GM13976 (cell line): Measurements from ENCODE around the gene KIFC1.

Experiments used
- DNase-seq: peaks from one replicate; pipeline ENCODE4 v3.0.0; 2012; ENCODE audit warnings: low spot score
- in situ Hi-C: fragments of 300-500 bp; cut with MboI; formaldehyde crosslinking; loops from one replicate; pipeline ENCODE4 v1.12.0; 2022; ENCODE audit warnings: low sequenced_read_pairs, mixed read lengths, inconsistent platforms; ENCODE audit not compliant: unreplicated experiment
- TF ChIP-seq, protein P1 (sequence below): IDR thresholded peaks from 2 replicates; pipeline ENCODE4 v1.5.1; 2012; ENCODE audit warnings: borderline replicate concordance, mild to moderate bottlenecking; ENCODE audit not compliant: insufficient read depth; ENCODE audit errors: extremely low read depth, missing control alignments, control extremely low read depth

KIFC1 gene

DNA sequence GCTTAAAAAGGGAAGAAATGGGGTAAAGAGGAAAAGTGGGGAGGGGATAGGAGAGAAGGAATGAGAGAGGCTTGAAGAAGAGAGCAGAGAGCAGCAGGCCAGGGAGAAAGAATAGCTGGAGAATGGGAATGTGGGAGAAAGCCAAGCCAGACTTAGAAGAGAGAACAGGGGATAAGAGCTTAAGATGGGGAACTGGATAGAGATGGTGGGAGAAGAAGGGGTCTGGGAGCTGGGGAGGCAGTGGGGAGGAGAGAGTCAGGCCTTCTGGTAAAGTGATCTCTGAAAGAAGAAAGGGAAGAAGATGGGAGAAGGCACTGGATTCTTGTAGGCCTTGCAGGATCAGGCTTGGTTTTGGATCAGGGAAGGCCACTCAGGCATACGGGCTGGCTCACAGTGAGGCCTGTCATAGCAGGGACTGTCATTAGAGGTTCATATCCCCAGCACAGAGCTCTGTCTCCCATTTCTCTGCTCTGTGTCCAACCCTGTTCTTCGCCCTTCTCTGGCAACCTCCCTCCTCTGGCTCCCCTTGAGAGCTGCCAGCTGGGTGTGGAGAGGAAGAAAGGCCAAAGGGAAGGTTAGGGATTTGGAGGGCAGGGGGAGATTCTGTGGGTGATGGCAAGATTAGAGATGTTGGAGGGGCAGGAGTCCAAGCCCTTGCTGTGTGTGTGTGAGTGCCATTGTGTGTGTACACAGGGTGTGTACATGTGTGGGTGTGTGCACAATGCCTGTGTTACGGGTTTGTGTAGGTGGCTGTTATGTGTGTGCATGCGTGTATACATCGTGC, 37.5 kb downstream of the KIFC1 start:
- in situ Hi-C loops, result no loop called here
- TF ChIP-seq, protein P1, sequence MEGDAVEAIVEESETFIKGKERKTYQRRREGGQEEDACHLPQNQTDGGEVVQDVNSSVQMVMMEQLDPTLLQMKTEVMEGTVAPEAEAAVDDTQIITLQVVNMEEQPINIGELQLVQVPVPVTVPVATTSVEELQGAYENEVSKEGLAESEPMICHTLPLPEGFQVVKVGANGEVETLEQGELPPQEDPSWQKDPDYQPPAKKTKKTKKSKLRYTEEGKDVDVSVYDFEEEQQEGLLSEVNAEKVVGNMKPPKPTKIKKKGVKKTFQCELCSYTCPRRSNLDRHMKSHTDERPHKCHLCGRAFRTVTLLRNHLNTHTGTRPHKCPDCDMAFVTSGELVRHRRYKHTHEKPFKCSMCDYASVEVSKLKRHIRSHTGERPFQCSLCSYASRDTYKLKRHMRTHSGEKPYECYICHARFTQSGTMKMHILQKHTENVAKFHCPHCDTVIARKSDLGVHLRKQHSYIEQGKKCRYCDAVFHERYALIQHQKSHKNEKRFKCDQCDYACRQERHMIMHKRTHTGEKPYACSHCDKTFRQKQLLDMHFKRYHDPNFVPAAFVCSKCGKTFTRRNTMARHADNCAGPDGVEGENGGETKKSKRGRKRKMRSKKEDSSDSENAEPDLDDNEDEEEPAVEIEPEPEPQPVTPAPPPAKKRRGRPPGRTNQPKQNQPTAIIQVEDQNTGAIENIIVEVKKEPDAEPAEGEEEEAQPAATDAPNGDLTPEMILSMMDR, result no peak
- DNase-seq, result no peak

DNA sequence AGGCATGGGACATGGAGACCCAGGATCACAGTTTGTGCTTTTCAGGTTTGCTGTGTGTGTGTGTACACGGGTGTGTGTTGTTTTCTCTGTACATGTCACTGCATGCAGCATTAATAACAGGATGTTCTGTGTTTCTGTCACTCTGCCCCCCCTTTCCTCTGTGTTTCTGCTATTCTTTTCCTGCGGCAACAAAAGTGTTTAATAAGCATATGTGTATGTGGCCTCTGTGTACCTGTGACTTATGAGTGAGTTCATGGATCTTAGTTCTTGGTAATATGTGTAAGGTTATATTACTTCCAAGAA, 38.1 kb downstream of the KIFC1 start:
- in situ Hi-C loops, result no loop called here
- TF ChIP-seq, protein P1, result no peak
- no peak for DNase-seq

DNA sequence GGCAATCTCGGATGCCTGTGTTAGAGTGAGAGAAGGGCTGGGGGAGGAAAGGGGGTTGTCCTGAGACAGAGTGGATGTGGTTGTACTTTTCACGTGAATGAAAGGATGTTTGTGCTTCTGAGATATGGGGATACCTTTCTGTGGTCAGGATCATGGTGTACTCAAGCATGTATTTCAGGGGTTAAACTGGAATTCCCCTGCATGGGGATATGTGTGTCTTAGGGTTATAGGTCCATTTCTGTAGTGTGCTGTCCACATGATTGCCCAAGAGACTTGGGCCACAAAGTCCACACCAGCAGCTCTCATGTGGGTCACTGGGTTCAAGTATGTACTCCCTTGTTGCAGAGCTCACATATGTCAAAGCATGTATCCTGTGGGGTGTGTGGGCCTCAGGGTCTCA, 38.7 kb downstream of the KIFC1 start:
- in situ Hi-C loops, result no loop called here
- TF ChIP-seq, protein P1, result no peak
- no peak for DNase-seq

DNA sequence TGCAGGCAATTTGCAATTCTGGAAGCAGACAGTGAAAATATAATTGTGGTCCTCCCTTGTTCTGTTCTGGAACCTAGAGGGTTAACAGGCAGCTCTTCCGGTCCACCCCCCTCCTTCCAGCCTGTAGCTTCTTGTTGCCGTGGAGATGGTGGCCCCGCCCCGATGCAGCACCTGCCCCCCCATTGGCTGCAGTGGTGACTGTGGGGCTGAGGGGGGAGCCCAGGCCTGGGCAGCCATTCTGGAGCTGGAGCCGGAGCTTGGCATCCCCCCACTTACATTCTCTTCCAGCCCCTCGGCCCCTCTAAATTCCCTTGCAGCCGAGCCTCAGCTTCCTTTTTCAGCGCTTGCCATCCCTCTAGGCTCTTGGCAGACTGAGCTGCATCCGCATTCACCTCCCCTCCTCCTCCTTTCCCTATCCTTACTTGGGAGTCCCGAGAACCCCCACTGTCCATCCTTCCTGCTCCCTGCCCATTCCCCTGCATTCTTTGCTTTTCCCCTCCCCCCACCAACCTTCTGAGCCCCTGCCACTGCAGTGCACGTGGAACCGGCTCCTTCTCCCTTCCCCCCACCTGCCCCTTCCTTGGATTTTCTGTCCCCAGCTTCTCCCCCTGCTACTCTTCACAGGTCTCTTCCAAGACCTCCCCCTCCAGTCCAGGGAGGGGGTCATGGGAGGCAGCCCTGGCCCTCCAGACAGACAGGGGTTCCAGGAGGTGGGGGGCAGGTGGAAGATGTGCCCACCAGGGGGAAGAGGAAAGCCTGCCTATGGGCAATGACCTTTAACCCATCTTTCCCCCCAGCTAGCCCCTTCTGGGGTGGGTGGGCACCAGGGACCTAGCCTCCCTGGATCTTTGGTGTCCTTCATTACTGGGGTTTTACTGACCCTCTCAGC, 39.6 kb downstream of the KIFC1 start:
- TF ChIP-seq, protein P1, result no peak
- DNase-seq, result peak; percentile 92
- in situ Hi-C loops, result no loop called here

DNA sequence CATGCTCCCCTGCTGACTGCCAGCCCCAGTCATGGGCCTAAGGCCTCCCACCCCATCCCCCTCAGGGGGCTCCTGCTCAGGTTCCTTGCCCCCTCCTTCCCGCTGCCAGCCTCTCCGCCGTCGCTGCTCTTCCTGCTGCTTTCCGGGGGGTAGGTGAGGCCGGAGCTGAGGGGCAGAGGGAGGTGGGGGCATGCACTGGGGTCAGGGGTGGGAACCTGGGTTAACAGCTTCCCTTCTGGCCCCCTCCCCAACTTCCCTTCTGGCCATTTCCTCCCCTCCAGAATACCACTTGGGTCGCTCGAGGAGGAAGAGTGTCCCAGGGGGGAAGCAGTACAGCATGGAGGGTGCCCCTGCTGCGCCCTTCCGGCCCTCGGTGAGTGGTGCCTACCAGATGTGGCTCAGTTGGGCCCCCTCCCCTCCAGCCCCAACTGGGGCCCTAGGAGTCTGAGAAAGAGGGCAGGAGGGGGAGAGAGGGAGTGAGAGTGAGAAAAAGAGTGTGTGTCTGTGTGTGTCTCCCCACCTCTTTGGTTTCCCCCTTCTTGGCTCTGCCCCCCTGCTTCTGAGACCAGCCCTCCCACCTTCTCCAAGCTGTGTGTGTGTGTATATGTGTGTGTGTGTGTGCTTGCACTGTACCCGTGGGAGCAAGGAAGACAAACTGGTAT, 40.4 kb downstream of the KIFC1 start:
- in situ Hi-C loops, result no loop called here
- TF ChIP-seq, protein P1, result no peak
- no peak for DNase-seq

DNA sequence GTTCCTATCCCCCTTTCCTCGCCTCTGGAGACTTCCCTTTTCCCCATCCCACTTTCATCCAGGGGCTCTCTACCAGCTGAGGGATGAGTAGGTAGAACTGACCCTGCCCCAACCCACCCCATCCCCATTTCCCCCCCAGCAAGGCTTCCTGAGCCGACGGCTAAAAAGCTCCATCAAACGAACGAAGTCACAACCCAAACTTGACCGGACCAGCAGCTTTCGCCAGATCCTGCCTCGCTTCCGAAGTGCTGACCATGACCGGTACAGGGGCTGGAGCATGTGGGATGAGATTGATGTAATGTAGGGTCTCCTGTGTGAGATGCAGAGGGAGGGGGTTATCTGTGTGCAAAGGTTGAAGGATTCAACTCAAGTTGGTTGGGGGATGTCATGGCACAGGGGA, 40.9 kb downstream of the KIFC1 start:
- in situ Hi-C loops, result no loop called here
- TF ChIP-seq, protein P1, result no peak
- no peak for DNase-seq
